Hematopoietic multipotent progenitor cell treated with erythropoietin and hydrocortisone succinate and interleukin-3 and kit ligand, for 15 days (in vitro differentiated cells): ENCODE results near the gene FBXL15.
A peak's percentile ranks its signal among the peaks of the same experiment; 100 is the strongest.

Source experiments
- DNase-seq: peaks from one replicate; pipeline ENCODE4 v3.0.0-alpha.2; 2015; ENCODE audit warnings: low spot score

The FBXL15 gene

GRCh38 chr10:102398172-102399020 lies 22.2 kb upstream of the FBXL15 start:
- no peak for DNase-seq

- peak; percentile 85 for DNase-seq
Measured at GRCh38 chr10:102399217-102400021, 21.2 kb upstream of the FBXL15 start.

- DNase-seq = no peak
Measured at GRCh38 chr10:102400076-102400475, 20.6 kb upstream of the FBXL15 start.

GRCh38 chr10:102400598-102401341 lies 19.9 kb upstream of the FBXL15 start:
- no peak for DNase-seq

GRCh38 chr10:102401342-102401654 lies 19.3 kb upstream of the FBXL15 start:
- DNase-seq = no peak

GRCh38 chr10:102401735-102402511 lies 18.7 kb upstream of the FBXL15 start:
- DNase-seq = no peak

- DNase-seq = no peak
Measured at GRCh38 chr10:102402512-102402896, 18.1 kb upstream of the FBXL15 start.

- no peak for DNase-seq
Measured at GRCh38 chr10:102403115-102403514, 17.5 kb upstream of the FBXL15 start.

GRCh38 chr10:102404361-102405107 lies 16.1 kb upstream of the FBXL15 start:
- DNase-seq = no peak

GRCh38 chr10:102405108-102405571 lies 15.5 kb upstream of the FBXL15 start:
- DNase-seq = no peak

GRCh38 chr10:102405632-102406031 lies 15.0 kb upstream of the FBXL15 start:
- DNase-seq = no peak

GRCh38 chr10:102406815-102407214 lies 13.8 kb upstream of the FBXL15 start:
- DNase-seq = no peak

GRCh38 chr10:102407425-102408130 lies 13.1 kb upstream of the FBXL15 start:
- DNase-seq = no peak

- no peak for DNase-seq
Measured at GRCh38 chr10:102408131-102408727, 12.4 kb upstream of the FBXL15 start.

GRCh38 chr10:102408728-102409603 lies 11.7 kb upstream of the FBXL15 start:
- DNase-seq = no peak

- DNase-seq = no peak
Measured at GRCh38 chr10:102409604-102410428, 10.8 kb upstream of the FBXL15 start.

GRCh38 chr10:102410429-102411073 lies 10.1 kb upstream of the FBXL15 start:
- no peak for DNase-seq
